Activated effector memory CD4-positive, alpha-beta T cell treated with Interleukin-2 at 50 U/mL for 16 hours (primary cell): ENCODE data around the gene SRCIN1.

Experiments used
- DNase-seq: peaks from one replicate; pipeline ENCODE4 v3.0.0-alpha.2; 2020

The SRCIN1 gene

GRCh38 chr17:38617074-38617860 is 11.5 kb upstream of the SRCIN1 start:
- DNase-seq: no peak

- no peak for DNase-seq
Observed at GRCh38 chr17:38616361-38616760, 10.6 kb upstream of the SRCIN1 start.

- DNase-seq: no peak
Observed at GRCh38 chr17:38613981-38614779, 8.4 kb upstream of the SRCIN1 start.

GRCh38 chr17:38613525-38613980 is 7.8 kb upstream of the SRCIN1 start:
- no peak for DNase-seq

- DNase-seq: no peak
Observed at GRCh38 chr17:38611872-38612376, 6.2 kb upstream of the SRCIN1 start.

GRCh38 chr17:38611070-38611786 is 5.5 kb upstream of the SRCIN1 start:
- no peak for DNase-seq

GRCh38 chr17:38609280-38610031 is 3.7 kb upstream of the SRCIN1 start:
- no peak for DNase-seq

- no peak for DNase-seq
Observed at GRCh38 chr17:38608648-38609047, 2.9 kb upstream of the SRCIN1 start.

GRCh38 chr17:38606646-38607611 is 1.2 kb upstream of the SRCIN1 start:
- DNase-seq: no peak

GRCh38 chr17:38605411-38605840 is 326 bp downstream of the SRCIN1 start:
- no peak for DNase-seq

GRCh38 chr17:38604479-38605403 is 1.0 kb downstream of the SRCIN1 start:
- DNase-seq: no peak

- no peak for DNase-seq
Observed at GRCh38 chr17:38603786-38604478, 1.8 kb downstream of the SRCIN1 start.

- DNase-seq: no peak
Observed at GRCh38 chr17:38602956-38603785, 2.6 kb downstream of the SRCIN1 start.

- DNase-seq: no peak
Observed at GRCh38 chr17:38602453-38602852, 3.3 kb downstream of the SRCIN1 start.

- DNase-seq: no peak
Observed at GRCh38 chr17:38601539-38602351, 4.0 kb downstream of the SRCIN1 start.

GRCh38 chr17:38600906-38601305 is 4.8 kb downstream of the SRCIN1 start:
- no peak for DNase-seq

- DNase-seq: no peak
Observed at GRCh38 chr17:38600416-38600815, 5.3 kb downstream of the SRCIN1 start.
